ENCODE results near the gene DNAAF3. TPM values are rescaled to one million over a fixed set of nuclear protein-coding genes. Genes with fewer than 3 reads are reported as not detected.

DNAAF3 gene
- 3.2 to 7.0 TPM (median 5.7 TPM) in 5 replicates for total RNA-seq (2022; extraction: Qiagen RNA extraction)

GRCh38 chr19:55166530-55167268 is at the start of gene DNAAF3:
Gene DNAAF3, minus strand, starts transcription at chr19:55166613. Its CDS starts 200 bp downstream, at chr19:55166413.

GRCh38 chr19:55208880-55209692 is 42.7 kb upstream of the DNAAF3 start, which contains the start of gene PTPRH:
Gene PTPRH, minus strand, starts transcription at chr19:55209501. Its CDS starts 68 bp downstream, at chr19:55209433.

GRCh38 chr19:55179606-55180484 is 13.4 kb upstream of the DNAAF3 start, which contains the start of gene SYT5:
Gene SYT5, minus strand, starts transcription at chr19:55180289. Its CDS starts 1,248 bp downstream, at chr19:55179041.

GRCh38 chr19:55157064-55157908 is 9.1 kb downstream of the DNAAF3 start, which contains the start of gene TNNI3:
Gene TNNI3, minus strand, starts transcription at chr19:55157732. Its CDS starts 143 bp downstream, at chr19:55157589.

GRCh38 chr19:55149078-55150003 is 17.1 kb downstream of the DNAAF3 start, which contains the start of gene TNNT1:
Gene TNNT1, minus strand, starts transcription at chr19:55149206. Its CDS starts 2,049 bp downstream, at chr19:55147157.

GRCh38 chr19:55116859-55117662 is 49.4 kb downstream of the DNAAF3 start, which contains the start of gene PPP1R12C:
Gene PPP1R12C, minus strand, starts transcription at chr19:55117637. Its CDS starts 94 bp downstream, at chr19:55117543.

Other genes starting within 250 kb of the DNAAF3 start
- not detected in 5 replicates for gene NLRP7, start 219.1 kb downstream of the DNAAF3 start, total RNA-seq (2022; extraction: Qiagen RNA extraction)
- gene NLRP2, start 200.2 kb downstream of the DNAAF3 start, total RNA-seq (2022; extraction: Qiagen RNA extraction), result 22.3 to 27.6 TPM (median 27.3 TPM) in 5 replicates
- 0.13 to 0.27 TPM (median 0.18 TPM) in 4 of 5 replicates, not detected in the other for gene GP6, start 128.3 kb downstream of the DNAAF3 start, total RNA-seq (2022; extraction: Qiagen RNA extraction)
- 15.4 to 23.5 TPM (median 22.0 TPM) in 5 replicates for gene RDH13, start 103.5 kb downstream of the DNAAF3 start, total RNA-seq (2022; extraction: Qiagen RNA extraction)
- gene EPS8L1, start 90.7 kb downstream of the DNAAF3 start, total RNA-seq (2022; extraction: Qiagen RNA extraction), result 2.9 to 5.9 TPM (median 5.1 TPM) in 5 replicates
- 48.3 to 84.2 TPM (median 76.7 TPM) in 5 replicates for gene PPP1R12C, start 49.0 kb downstream of the DNAAF3 start, total RNA-seq (2022; extraction: Qiagen RNA extraction)
- 124 to 145 TPM (median 127 TPM) in 5 replicates for gene TNNT1, start 17.4 kb downstream of the DNAAF3 start, total RNA-seq (2022; extraction: Qiagen RNA extraction)
- gene TNNI3, start 8.9 kb downstream of the DNAAF3 start, total RNA-seq (2022; extraction: Qiagen RNA extraction), result 6.4 to 9.5 TPM (median 8.1 TPM) in 5 replicates
- gene SYT5, start 13.7 kb upstream of the DNAAF3 start, total RNA-seq (2022; extraction: Qiagen RNA extraction), result 1.4 to 3.7 TPM (median 2.6 TPM) in 5 replicates
- gene PTPRH, start 42.9 kb upstream of the DNAAF3 start, total RNA-seq (2022; extraction: Qiagen RNA extraction), result 3.1 to 4.5 TPM (median 3.9 TPM) in 5 replicates
- gene TMEM86B, start 62.1 kb upstream of the DNAAF3 start, total RNA-seq (2022; extraction: Qiagen RNA extraction), result 2.5 to 4.7 TPM (median 3.8 TPM) in 5 replicates
- 75.8 to 120 TPM (median 119 TPM) in 5 replicates for gene PPP6R1, start 92.4 kb upstream of the DNAAF3 start, total RNA-seq (2022; extraction: Qiagen RNA extraction)
- gene HSPBP1, start 113.5 kb upstream of the DNAAF3 start, total RNA-seq (2022; extraction: Qiagen RNA extraction), result 119 to 129 TPM (median 124 TPM) in 5 replicates
- 2.1 to 4.9 TPM (median 3.1 TPM) in 5 replicates for gene BRSK1, start 117.4 kb upstream of the DNAAF3 start, total RNA-seq (2022; extraction: Qiagen RNA extraction)
- not detected in 5 replicates for gene TMEM150B, start 158.7 kb upstream of the DNAAF3 start, total RNA-seq (2022; extraction: Qiagen RNA extraction)
- 3.2 to 5.5 TPM (median 4.9 TPM) in 5 replicates for gene KMT5C, start 173.3 kb upstream of the DNAAF3 start, total RNA-seq (2022; extraction: Qiagen RNA extraction)
- gene COX6B2, start 188.1 kb upstream of the DNAAF3 start, total RNA-seq (2022; extraction: Qiagen RNA extraction), result 0.75 to 1.2 TPM (median 0.91 TPM) in 5 replicates
- 0.08 to 0.22 TPM (median 0.15 TPM) in 5 replicates for gene GARIN5B, start 196.6 kb upstream of the DNAAF3 start, total RNA-seq (2022; extraction: Qiagen RNA extraction)
- gene IL11, start 203.8 kb upstream of the DNAAF3 start, total RNA-seq (2022; extraction: Qiagen RNA extraction), result 8.4 to 11.3 TPM (median 8.6 TPM) in 5 replicates
- 0.86 to 1.9 TPM (median 1.1 TPM) in 5 replicates for gene TMEM190, start 210.2 kb upstream of the DNAAF3 start, total RNA-seq (2022; extraction: Qiagen RNA extraction)
- gene TMEM238, start 217.7 kb upstream of the DNAAF3 start, total RNA-seq (2022; extraction: Qiagen RNA extraction), result 2.4 to 7.0 TPM (median 4.2 TPM) in 5 replicates
- gene RPL28, start 219.3 kb upstream of the DNAAF3 start, total RNA-seq (2022; extraction: Qiagen RNA extraction), result 2,624 to 3,119 TPM (median 2,807 TPM) in 5 replicates
- gene UBE2S, start 241.2 kb upstream of the DNAAF3 start, total RNA-seq (2022; extraction: Qiagen RNA extraction), result 251 to 469 TPM (median 409 TPM) in 5 replicates